Tracheal epithelial cell (primary cell): ENCODE measurements around the gene PSMD6. TPM values are rescaled to one million over a fixed set of nuclear protein-coding genes. Genes with fewer than 3 reads are reported as not detected.

Source experiments
- total RNA-seq: library from RNA; depleted of rRNA; stranded (reverse); fragments of >200 nt; gene quantifications from 2 replicates; pipeline ENCODE4 v1.2.1, GENCODE V29; 2014

Gene PSMD6
- total RNA-seq: 68.8 and 91.8 TPM in 2 replicates

DNA sequence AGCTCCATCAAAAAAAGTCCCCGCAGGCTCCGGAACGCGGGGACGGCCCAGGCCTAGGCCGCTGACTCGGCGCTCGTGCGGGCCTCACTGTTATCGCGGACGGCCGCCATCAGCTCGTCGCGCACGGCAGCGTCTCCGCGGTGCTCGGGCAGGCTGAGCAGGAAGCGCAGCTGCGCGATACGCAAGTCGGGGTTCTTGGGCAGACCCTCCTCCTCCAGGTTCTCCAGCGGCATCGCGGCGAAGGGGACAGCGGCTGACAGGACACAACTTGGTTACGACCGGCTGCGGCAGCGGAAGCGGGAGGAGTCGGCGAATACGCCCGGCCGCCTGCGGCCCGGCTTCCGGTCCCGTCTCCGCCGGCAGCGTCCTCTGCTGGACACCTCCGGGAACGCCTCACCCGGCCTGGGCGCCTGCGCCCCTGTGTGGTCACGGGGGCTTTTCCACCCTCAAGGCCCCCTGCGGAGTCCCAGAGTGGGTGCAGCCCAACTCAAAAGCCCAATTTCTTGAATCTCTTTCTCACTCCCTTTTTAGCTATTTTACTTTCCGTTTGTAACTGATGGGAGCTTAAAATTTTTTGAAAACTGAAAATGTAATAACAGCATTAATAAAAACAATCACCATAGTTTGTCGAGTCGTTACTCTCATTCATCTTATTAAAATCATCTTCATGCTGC lies at the start of gene PSMD6:
PSMD6 (minus strand) TSS at position 308 of the 674 bp plus-strand sequence; CDS start at position 233, 75 bp downstream.

Other genes with a start within 250 kb of the PSMD6 start
- gene C3orf49, start 204.2 kb downstream of the PSMD6 start, total RNA-seq: not detected in 2 replicates
- gene THOC7, start 159.7 kb downstream of the PSMD6 start, total RNA-seq: 38.1 and 48.4 TPM in 2 replicates
- gene ATXN7, start 159.6 kb downstream of the PSMD6 start, total RNA-seq: 4.7 and 7.0 TPM in 2 replicates
- gene SCAANT1, start 111.1 kb downstream of the PSMD6 start, total RNA-seq: not detected in 2 replicates
- 5.1 and 11.8 TPM in 2 replicates for gene PRICKLE2, start 202.0 kb upstream of the PSMD6 start, total RNA-seq